NOMO-1 treated with DMSO at 0.1 percent for 48 hours (cell line): ENCODE results near the gene COX6A1.

Experiments
- DNase-seq: peaks from one replicate; lab custom pipeline; 2025; ENCODE audit not compliant: unreplicated experiment; lab: John Stamatoyannopoulos, UW

Gene COX6A1

DNA sequence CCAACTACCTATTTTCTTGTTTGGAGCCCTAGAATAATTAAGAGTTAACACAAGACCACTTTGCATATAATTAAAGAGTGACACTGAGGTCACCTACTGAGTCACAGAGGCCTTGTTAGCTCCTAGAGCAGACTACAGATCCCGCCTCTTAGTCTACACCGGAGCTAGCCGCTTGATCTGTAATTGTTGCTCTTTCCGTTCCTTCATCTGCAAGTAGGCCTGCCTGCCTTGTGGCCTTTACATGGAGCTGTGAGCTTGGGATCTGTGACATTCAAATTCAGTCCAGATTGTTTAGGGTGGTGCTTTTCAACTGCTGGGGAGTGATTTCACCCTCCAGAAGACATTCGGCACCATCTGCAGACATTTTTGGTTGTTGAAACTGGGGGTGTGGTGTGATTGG, 52.4 kb downstream of the COX6A1 start:
- no peak for DNase-seq
